ENCODE data around the gene KRTAP19-6.
"Not testable (repeated sequence)": the region's sequence is repeated elsewhere in the genome, so short reads cannot be mapped to it uniquely, and the experiment has no call there.

Gene KRTAP19-6

DNA sequence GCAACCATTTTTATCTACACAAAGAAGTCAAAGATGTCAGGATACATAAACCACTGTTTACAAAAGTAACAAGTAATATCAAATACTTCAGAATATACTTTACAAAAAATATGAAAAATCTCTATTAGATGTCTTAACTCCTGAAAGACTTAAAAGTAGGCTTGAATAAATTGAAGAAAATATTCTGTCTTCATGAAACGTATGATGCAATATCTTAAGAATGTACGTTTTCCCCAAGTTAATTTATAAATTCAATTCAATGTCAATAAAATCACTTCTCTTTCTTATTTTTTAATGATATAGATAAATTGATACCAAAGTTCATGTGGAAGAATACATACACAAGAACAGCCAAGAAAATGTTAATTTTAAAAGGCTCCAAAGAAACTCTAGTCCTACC is 13.4 kb upstream of the KRTAP19-6 start:
- Histone ChIP-seq H3K9ac (ENCODE audit: low read length) (no peak overlapping the region), H3K27ac (ENCODE audit: low read depth, low read length) (no peak overlapping the region), H3K4me1 (ENCODE audit: control insufficient read depth, insufficient read depth, low read length) (no peaks in the 10 kb centered on the region), H3K36me3 (ENCODE audit: control insufficient read depth, insufficient read depth, low read length) (no peaks in the 10 kb centered on the region), H3K9me3 (ENCODE audit: control insufficient read depth, insufficient read depth, low read depth, low read length) (no peaks in the 10 kb centered on the region), H3K4me3 (ENCODE audit: low read depth, low read length) (no peak overlapping the region), H3K27me3 (ENCODE audit: control insufficient read depth, insufficient read depth, low read length) (no peaks in the 10 kb centered on the region)

DNA sequence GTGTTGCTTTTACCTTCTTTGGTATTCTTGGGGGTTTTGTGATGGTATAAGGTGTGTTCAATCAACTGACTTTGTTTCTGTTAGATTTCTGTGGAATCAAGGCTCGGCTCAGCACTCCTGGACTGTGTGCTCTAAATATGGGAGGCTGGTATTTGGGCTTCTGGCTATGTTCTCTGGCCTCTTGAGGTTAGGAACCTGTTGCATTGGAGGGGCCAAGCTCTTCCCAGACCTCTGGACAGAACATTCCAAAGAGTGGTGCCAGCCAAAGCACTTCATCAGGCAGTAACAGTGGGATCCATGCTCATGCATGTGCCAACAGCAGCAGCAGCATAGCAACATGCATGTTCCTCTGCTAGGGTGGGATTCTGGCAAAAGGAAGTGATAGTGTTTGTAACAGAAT is 11.1 kb upstream of the KRTAP19-6 start:
- no peaks in the 10 kb centered on the region for H3K4me1 ChIP-seq (ENCODE audit: control insufficient read depth, insufficient read depth, low read length)
- no peak overlapping the region for H3K27ac ChIP-seq (ENCODE audit: low read depth, low read length)
- no peaks in the 10 kb centered on the region for H3K36me3 ChIP-seq (ENCODE audit: control insufficient read depth, insufficient read depth, low read length)
- no peaks in the 10 kb centered on the region for H3K9me3 ChIP-seq (ENCODE audit: control insufficient read depth, insufficient read depth, low read depth, low read length)
- H3K27me3 ChIP-seq (ENCODE audit: control insufficient read depth, insufficient read depth, low read length) = no peaks in the 10 kb centered on the region
- no peak overlapping the region for H3K4me3 ChIP-seq (ENCODE audit: low read depth, low read length)
- no peak overlapping the region for H3K9ac ChIP-seq (ENCODE audit: low read length)

DNA sequence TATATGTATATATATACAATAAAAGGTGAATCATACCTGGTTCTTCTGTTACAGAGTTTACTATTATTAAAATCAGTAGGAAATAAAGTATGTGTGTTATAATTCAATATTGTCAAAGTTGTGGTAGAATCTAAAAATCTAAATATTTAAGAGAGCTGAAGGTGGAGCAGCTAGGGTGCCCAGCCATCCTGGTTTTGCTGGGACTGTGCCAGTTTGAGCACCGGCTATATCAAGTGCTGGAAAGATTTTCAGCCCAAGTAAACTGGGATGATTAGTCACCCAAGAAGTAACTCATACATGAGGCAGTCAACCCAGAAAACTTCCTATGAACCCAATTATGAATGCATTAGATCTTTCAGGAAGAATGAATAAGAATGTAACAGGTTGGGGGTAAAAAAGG is 22.8 kb downstream of the KRTAP19-6 start:
- Histone ChIP-seq H3K9me3 (ENCODE audit: control insufficient read depth, insufficient read depth, low read depth, low read length) (peaks cover 5% of the 10 kb centered on the region; the same call in 1 of the 2 replicates), H3K4me1 (ENCODE audit: control insufficient read depth, insufficient read depth, low read length) (no peaks in the 10 kb centered on the region), H3K27ac (ENCODE audit: low read depth, low read length) (no peak overlapping the region), H3K27me3 (ENCODE audit: control insufficient read depth, insufficient read depth, low read length) (no peaks in the 10 kb centered on the region), H3K4me3 (ENCODE audit: low read depth, low read length) (no peak overlapping the region), H3K36me3 (ENCODE audit: control insufficient read depth, insufficient read depth, low read length) (no peaks in the 10 kb centered on the region), H3K9ac (ENCODE audit: low read length) (no peak overlapping the region)

DNA sequence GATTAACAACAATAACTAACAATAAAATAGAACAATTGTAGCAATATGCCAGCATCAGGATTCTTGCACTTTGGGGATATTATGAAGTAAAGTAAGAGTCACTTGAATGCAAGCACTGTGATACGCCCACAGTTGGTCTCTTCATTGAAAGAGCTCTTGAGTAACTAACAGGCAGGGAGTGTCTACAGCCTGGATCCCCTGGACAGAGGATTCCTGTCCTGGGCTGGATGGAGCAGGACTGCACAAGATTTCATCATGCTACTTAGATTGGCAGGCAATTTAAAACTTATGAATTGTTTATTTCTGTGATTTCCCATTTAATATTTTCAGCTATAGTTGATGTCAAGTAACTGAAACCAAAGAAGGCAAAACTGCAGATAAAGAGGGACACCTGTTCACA is 26.0 kb downstream of the KRTAP19-6 start:
- Histone ChIP-seq H3K4me3 (ENCODE audit: low read depth, low read length) (no peak overlapping the region), H3K4me1 (ENCODE audit: control insufficient read depth, insufficient read depth, low read length) (no peaks in the 10 kb centered on the region), H3K27ac (ENCODE audit: low read depth, low read length) (no peak overlapping the region), H3K9ac (ENCODE audit: low read length) (no peak overlapping the region), H3K36me3 (ENCODE audit: control insufficient read depth, insufficient read depth, low read length) (no peaks in the 10 kb centered on the region), H3K27me3 (ENCODE audit: control insufficient read depth, insufficient read depth, low read length) (no peaks in the 10 kb centered on the region), H3K9me3 (ENCODE audit: control insufficient read depth, insufficient read depth, low read depth, low read length) (no peaks in the 10 kb centered on the region)

DNA sequence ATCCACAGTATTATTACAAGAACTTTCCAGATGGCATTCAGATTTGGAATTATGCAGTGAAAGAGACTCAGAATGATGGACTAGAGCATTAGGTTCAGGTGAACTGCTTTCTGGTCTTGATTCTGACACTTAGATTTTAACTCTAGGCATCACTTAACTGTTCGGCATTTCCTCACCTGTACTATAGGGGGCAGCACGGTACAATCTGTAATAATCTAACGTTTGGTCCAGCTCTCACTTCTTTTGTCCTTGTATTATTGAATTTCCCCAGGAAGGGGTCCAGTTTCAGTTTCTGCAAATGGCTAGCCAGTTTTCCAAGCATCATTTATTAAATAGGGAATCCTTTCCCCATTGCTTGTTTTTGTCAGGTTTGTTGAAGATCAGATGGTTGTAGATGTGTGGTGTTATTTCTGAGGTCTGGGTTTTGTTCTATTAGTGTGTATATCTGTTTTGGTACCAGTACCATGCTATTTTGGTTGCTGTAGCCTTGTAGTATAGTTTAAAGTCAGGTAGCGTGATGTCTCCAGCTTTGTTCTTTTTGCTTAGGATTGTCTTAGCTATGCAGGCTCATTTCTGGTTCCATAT is 36.0 kb downstream of the KRTAP19-6 start:
- H3K4me1 ChIP-seq (ENCODE audit: control insufficient read depth, insufficient read depth, low read length); H3K27ac ChIP-seq (ENCODE audit: low read depth, low read length); H3K4me3 ChIP-seq (ENCODE audit: low read depth, low read length); H3K9ac ChIP-seq (ENCODE audit: low read length); H3K36me3 ChIP-seq (ENCODE audit: control insufficient read depth, insufficient read depth, low read length); H3K27me3 ChIP-seq (ENCODE audit: control insufficient read depth, insufficient read depth, low read length); H3K9me3 ChIP-seq (ENCODE audit: control insufficient read depth, insufficient read depth, low read depth, low read length): not testable (repeated sequence)

DNA sequence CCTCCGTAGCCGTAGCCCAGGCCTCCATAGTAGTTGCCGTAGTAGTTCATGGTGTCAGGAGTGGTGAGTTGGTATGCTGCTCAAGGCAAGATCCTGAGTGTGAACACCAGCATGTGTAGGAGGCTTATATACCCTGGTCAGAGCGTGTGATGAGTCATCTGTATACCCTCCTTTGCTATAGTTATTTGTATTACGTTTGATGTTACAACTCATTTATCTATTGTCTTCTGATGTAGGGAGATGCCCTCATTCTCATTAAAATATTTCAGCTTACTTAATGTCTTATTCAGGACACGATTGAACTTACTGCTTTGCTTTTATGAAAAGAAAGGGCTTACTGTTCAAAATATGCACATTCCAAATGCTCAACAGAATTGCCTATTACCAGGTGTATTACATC is 39.6 kb downstream of the KRTAP19-6 start, which contains the start of gene KRTAP19-5:
TSS of gene KRTAP19-5 (minus strand) at position 101 of the 400 bp plus-strand sequence. CDS start at position 50, 51 bp downstream.
- no peak within 1 kb of the TSS for H3K27ac ChIP-seq (ENCODE audit: low read depth, low read length)
- no peak within 1 kb of the TSS for H3K9ac ChIP-seq (ENCODE audit: low read length)
- no peaks in the 10 kb centered on the region for H3K4me1 ChIP-seq (ENCODE audit: control insufficient read depth, insufficient read depth, low read length)
- H3K9me3 ChIP-seq (ENCODE audit: control insufficient read depth, insufficient read depth, low read depth, low read length) = no peaks in the 10 kb centered on the region
- no peaks in the 10 kb centered on the region for H3K36me3 ChIP-seq (ENCODE audit: control insufficient read depth, insufficient read depth, low read length)
- H3K4me3 ChIP-seq (ENCODE audit: low read depth, low read length) = no peak within 1 kb of the TSS
- H3K27me3 ChIP-seq (ENCODE audit: control insufficient read depth, insufficient read depth, low read length) = no peaks in the 10 kb centered on the region

DNA sequence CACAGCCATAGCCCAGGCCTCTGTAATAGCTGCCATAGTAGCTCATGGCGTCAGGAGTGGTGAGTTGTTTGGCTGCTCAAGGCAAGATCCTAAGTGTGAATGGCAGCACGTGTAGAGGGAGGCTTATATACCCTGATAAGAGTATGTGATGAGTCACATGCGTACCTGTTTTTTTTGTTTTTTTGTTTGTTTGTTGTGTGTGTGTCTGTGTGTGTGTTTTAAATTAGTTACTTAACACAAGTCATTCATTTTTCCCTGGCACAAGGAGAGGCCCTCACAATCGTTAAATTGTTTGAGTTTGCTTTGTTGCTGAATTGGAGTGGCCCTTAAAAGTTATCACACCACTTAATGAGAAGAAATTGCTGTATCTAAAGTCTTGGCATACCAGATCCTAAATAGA is 44.6 kb downstream of the KRTAP19-6 start, which contains the start of gene KRTAP19-4:
TSS of gene KRTAP19-4 (minus strand) at position 101 of the 400 bp plus-strand sequence. CDS start at position 46, 55 bp downstream.
- no peak within 1 kb of the TSS for H3K4me3 ChIP-seq (ENCODE audit: low read depth, low read length)
- no peaks in the 10 kb centered on the region for H3K27me3 ChIP-seq (ENCODE audit: control insufficient read depth, insufficient read depth, low read length)
- H3K36me3 ChIP-seq (ENCODE audit: control insufficient read depth, insufficient read depth, low read length) = no peaks in the 10 kb centered on the region
- no peaks in the 10 kb centered on the region for H3K4me1 ChIP-seq (ENCODE audit: control insufficient read depth, insufficient read depth, low read length)
- no peak within 1 kb of the TSS for H3K27ac ChIP-seq (ENCODE audit: low read depth, low read length)
- H3K9me3 ChIP-seq (ENCODE audit: control insufficient read depth, insufficient read depth, low read depth, low read length) = no peaks in the 10 kb centered on the region
- H3K9ac ChIP-seq (ENCODE audit: low read length) = no peak within 1 kb of the TSS

DNA sequence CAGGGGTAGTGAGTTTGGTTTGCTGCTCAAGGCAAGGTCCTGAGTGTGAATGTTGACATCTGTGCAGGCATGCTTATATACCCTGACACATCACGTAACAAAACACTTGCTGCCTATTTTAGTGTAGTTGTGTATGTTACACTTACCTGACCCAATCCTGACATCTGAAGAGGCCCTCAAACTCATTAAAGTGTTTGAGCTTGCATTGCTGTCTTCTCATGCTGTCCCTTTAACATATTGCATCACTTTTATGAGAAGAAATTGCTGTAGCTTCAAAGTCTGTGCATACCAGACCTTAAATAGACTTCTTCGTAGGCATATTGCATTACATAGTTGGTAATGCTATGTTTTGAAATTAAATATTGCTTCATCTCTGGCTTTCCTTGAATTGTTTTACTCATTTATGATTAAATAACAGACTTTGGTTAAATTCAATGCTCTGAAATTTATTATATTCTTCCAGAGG is 49.7 kb downstream of the KRTAP19-6 start, which contains the start of gene KRTAP19-3:
TSS of gene KRTAP19-3 (minus strand) at position 51 of the 466 bp plus-strand sequence. CDS start 56 bp downstream, outside the sequence.
- Histone ChIP-seq H3K27me3 (ENCODE audit: control insufficient read depth, insufficient read depth, low read length) (no peaks in the 10 kb centered on the region), H3K4me3 (ENCODE audit: low read depth, low read length) (no peak within 1 kb of the TSS), H3K4me1 (ENCODE audit: control insufficient read depth, insufficient read depth, low read length) (no peaks in the 10 kb centered on the region), H3K9ac (ENCODE audit: low read length) (no peak within 1 kb of the TSS), H3K27ac (ENCODE audit: low read depth, low read length) (no peak within 1 kb of the TSS), H3K9me3 (ENCODE audit: control insufficient read depth, insufficient read depth, low read depth, low read length) (peaks cover 7% of the 10 kb centered on the region; the same call in 1 of the 2 replicates), H3K36me3 (ENCODE audit: control insufficient read depth, insufficient read depth, low read length) (no peaks in the 10 kb centered on the region)
